Panc1 (cell line): ENCODE data around the gene KLHDC10. TPM values are rescaled to one million over a fixed set of nuclear protein-coding genes. Genes with fewer than 3 reads are reported as not detected.

Experiments
- ATAC-seq: fragments of 200-7000 bp; cut with Tn5 transposase; 2 replicates; pipeline ENCODE4 v1.9.1; 2020; ENCODE audit warnings: mild to moderate bottlenecking, moderate library complexity
- BruUV-seq: library from RNA; stranded (reverse); fragments of 400-500 nt; replicated peaks from 2 replicates; lab custom pipeline; 2021; lab: Mats Ljungman, UMichigan
- CTCF ChIA-PET: fragments of 300-600 bp; sonication (Branson Sonifier 250); formaldehyde crosslinking; loops from one replicate; lab custom pipeline; 2022; ENCODE audit warnings: antibody characterized with exemption; lab: Charles Lee
- POLR2A ChIA-PET: fragments of 300-600 bp; sonication (Branson Sonifier 250); formaldehyde crosslinking; loops from one replicate; lab custom pipeline; 2022; ENCODE audit warnings: antibody characterized with exemption; lab: Charles Lee
- DNase-seq: peaks from one replicate; pipeline ENCODE4 v3.0.0-alpha.2; 2010; ENCODE audit warnings: low read depth, low spot score
- H3K27ac ChIP-seq: 2 replicates; pipeline ENCODE4 v1.5.1; 2011; ENCODE audit warnings: mild to moderate bottlenecking, low read length, inconsistent platforms
- H3K27me3 ChIP-seq: fragments of 200-500 bp; sonication (Bioruptor generic); 2 replicates; pipeline ENCODE4 v1.6.0; 2014; ENCODE audit warnings: low read length, inconsistent platforms; ENCODE audit not compliant: control insufficient read depth, insufficient read depth
- H3K36me3 ChIP-seq: fragments of 200-500 bp; sonication (Bioruptor generic); 2 replicates; pipeline ENCODE4 v1.5.1; 2014; ENCODE audit warnings: inconsistent platforms, mild to moderate bottlenecking, low read length, moderate library complexity; ENCODE audit not compliant: control insufficient read depth, insufficient read depth
- H3K4me1 ChIP-seq: 2 replicates; pipeline ENCODE4 v1.5.1; 2011; ENCODE audit warnings: inconsistent platforms, mild to moderate bottlenecking, low read length, moderate library complexity; ENCODE audit not compliant: control insufficient read depth, insufficient read depth
- H3K4me3 ChIP-seq, 2 experiments: 2 replicates each; pipeline ENCODE4 v1.5.1; 2011 to 2012; ENCODE audit warnings: low read depth in 2 of 2, low read length in 2 of 2, mild to moderate bottlenecking in 2 of 2, inconsistent platforms in 1 of 2, moderate library complexity in 1 of 2
- H3K9me3 ChIP-seq: fragments of 200-500 bp; sonication (Bioruptor generic); 2 replicates; pipeline ENCODE4 v1.5.1; 2014; ENCODE audit warnings: low read depth, mild to moderate bottlenecking, inconsistent platforms, low read length, moderate library complexity; ENCODE audit not compliant: control insufficient read depth, insufficient read depth
- POLR2AphosphoS5 ChIP-seq: IDR thresholded peaks from 2 replicates; pipeline ENCODE4 v1.6.1; 2012; ENCODE audit warnings: mild to moderate bottlenecking, low read depth, low read length, moderate library complexity
- SIN3A ChIP-seq: IDR thresholded peaks from 2 replicates; pipeline ENCODE4 v1.6.1; 2012; ENCODE audit warnings: low read depth, mild to moderate bottlenecking, low read length, moderate library complexity, borderline replicate concordance; ENCODE audit not compliant: insufficient read depth
- TCF7L2 ChIP-seq: IDR thresholded peaks from 2 replicates; pipeline ENCODE4 v1.6.1; 2011; ENCODE audit warnings: mild to moderate bottlenecking, low read depth, low read length, inconsistent platforms
- in situ Hi-C: cut with HindIII; loops from 2 replicates; pipeline ENCODE4 v1.10.0; 2016; ENCODE audit warnings: low sequenced_read_pairs, low pct_unique_long_range_greater_than_20kb
- intact Hi-C: fragments of 100-400 bp; cut with micrococcal nuclease; formaldehyde crosslinking; loops from one replicate; pipeline ENCODE4 v1.10.0; 2022; ENCODE audit not compliant: unreplicated experiment
- total RNA-seq: library from RNA; stranded (reverse); gene quantifications from one replicate; pipeline ENCODE4 v1.2.1, GENCODE V29; 2021; ENCODE audit not compliant: unreplicated experiment
- TF ChIP-seq, protein P1 (sequence below), 2 experiments: IDR thresholded peaks; 2 replicates each; pipeline ENCODE4 v1.6.1; 2011 to 2012; ENCODE audit warnings: low read depth in 2 of 2, control low read depth in 1 of 2, low read length in 1 of 2, mild to moderate bottlenecking in 1 of 2, moderate library complexity in 1 of 2; ENCODE audit not compliant: insufficient read depth in 1 of 2
- TF ChIP-seq, protein P2 (sequence below): fragments of 450-650 bp; IDR thresholded peaks from 2 replicates; pipeline ENCODE4 v1.5.1; 2017; ENCODE audit warnings: mild to moderate bottlenecking

The KLHDC10 gene
- total RNA-seq, 1 experiment from 2014 or later = 26.7 TPM

DNA sequence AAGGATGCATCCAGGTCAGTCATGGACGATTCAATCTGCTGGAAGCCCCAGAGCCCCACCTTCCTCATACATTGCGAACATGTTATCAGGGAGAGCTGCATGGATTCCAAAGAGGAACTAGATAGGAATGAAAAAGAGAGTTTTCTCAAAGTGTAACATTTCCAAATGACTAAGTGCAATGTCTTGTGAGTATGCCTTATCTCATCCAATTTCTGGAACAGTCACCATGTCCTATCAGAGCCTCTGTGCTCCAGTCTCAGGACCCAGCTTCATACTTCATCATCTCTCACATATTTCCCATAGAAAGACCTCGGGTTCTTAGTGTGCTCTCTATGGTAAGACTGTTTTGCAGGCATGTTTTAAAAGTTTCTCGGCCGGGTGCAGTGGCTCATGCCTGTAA lies 45.9 kb upstream of the KLHDC10 start:
- TF ChIP-seq, protein P1, sequence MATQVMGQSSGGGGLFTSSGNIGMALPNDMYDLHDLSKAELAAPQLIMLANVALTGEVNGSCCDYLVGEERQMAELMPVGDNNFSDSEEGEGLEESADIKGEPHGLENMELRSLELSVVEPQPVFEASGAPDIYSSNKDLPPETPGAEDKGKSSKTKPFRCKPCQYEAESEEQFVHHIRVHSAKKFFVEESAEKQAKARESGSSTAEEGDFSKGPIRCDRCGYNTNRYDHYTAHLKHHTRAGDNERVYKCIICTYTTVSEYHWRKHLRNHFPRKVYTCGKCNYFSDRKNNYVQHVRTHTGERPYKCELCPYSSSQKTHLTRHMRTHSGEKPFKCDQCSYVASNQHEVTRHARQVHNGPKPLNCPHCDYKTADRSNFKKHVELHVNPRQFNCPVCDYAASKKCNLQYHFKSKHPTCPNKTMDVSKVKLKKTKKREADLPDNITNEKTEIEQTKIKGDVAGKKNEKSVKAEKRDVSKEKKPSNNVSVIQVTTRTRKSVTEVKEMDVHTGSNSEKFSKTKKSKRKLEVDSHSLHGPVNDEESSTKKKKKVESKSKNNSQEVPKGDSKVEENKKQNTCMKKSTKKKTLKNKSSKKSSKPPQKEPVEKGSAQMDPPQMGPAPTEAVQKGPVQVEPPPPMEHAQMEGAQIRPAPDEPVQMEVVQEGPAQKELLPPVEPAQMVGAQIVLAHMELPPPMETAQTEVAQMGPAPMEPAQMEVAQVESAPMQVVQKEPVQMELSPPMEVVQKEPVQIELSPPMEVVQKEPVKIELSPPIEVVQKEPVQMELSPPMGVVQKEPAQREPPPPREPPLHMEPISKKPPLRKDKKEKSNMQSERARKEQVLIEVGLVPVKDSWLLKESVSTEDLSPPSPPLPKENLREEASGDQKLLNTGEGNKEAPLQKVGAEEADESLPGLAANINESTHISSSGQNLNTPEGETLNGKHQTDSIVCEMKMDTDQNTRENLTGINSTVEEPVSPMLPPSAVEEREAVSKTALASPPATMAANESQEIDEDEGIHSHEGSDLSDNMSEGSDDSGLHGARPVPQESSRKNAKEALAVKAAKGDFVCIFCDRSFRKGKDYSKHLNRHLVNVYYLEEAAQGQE (IDR thresholded peaks at IDR 0.05; ENCODE audit: insufficient read depth in 1 of 2, low read depth in 2 of 2, low read length in 1 of 2) = no peak
- TF ChIP-seq POLR2AphosphoS5 (no peak), SIN3A (no peak), TCF7L2 (no peak)
- TF ChIP-seq, protein P2, sequence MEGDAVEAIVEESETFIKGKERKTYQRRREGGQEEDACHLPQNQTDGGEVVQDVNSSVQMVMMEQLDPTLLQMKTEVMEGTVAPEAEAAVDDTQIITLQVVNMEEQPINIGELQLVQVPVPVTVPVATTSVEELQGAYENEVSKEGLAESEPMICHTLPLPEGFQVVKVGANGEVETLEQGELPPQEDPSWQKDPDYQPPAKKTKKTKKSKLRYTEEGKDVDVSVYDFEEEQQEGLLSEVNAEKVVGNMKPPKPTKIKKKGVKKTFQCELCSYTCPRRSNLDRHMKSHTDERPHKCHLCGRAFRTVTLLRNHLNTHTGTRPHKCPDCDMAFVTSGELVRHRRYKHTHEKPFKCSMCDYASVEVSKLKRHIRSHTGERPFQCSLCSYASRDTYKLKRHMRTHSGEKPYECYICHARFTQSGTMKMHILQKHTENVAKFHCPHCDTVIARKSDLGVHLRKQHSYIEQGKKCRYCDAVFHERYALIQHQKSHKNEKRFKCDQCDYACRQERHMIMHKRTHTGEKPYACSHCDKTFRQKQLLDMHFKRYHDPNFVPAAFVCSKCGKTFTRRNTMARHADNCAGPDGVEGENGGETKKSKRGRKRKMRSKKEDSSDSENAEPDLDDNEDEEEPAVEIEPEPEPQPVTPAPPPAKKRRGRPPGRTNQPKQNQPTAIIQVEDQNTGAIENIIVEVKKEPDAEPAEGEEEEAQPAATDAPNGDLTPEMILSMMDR = no peak
- intact Hi-C loops (no loop called here), in situ Hi-C loops (no loop called here)
- BruUV-seq = no TSS peak
- no peaks in the 10 kb centered on the region for H3K27me3 ChIP-seq
- no peak for DNase-seq
- H3K36me3 ChIP-seq = peaks cover 19% of the 10 kb centered on the region
- H3K4me3 ChIP-seq = no peak overlapping the region
- ChIA-PET CTCF (no interaction called here), POLR2A (no interaction called here)
- no peaks in the 10 kb centered on the region for H3K4me1 ChIP-seq
- no peak for ATAC-seq
- no peaks in the 10 kb centered on the region for H3K9me3 ChIP-seq
- H3K27ac ChIP-seq = no peak overlapping the region

GRCh38 chr7:130032698-130033097 lies 37.6 kb upstream of the KLHDC10 start:
- DNase-seq (no peak), ATAC-seq (no peak)
- Histone ChIP-seq H3K27ac (no peak overlapping the region), H3K9me3 (no peaks in the 10 kb centered on the region), H3K4me1 (no peaks in the 10 kb centered on the region), H3K27me3 (no peaks in the 10 kb centered on the region), H3K36me3 (no peaks in the 10 kb centered on the region), H3K4me3 (no peak overlapping the region)
- ChIA-PET CTCF (no interaction called here), POLR2A (no interaction called here)
- intact Hi-C loops (no loop called here), in situ Hi-C loops (no loop called here)
- no TSS peak for BruUV-seq
- TF ChIP-seq, protein P1 (IDR thresholded peaks at IDR 0.05; ENCODE audit: insufficient read depth in 1 of 2, low read depth in 2 of 2, low read length in 1 of 2) = no peak
- TF ChIP-seq TCF7L2 (no peak), SIN3A (no peak), POLR2AphosphoS5 (no peak)
- TF ChIP-seq, protein P2 = no peak
